GM10847 (cell line): ENCODE results near the gene FCAMR.

Experiments
- POLR2A ChIP-seq: IDR thresholded peaks from 2 replicates; pipeline ENCODE4 v1.6.1; 2011; ENCODE audit not compliant: insufficient read length; ENCODE audit errors: extremely low read depth

FCAMR gene

DNA sequence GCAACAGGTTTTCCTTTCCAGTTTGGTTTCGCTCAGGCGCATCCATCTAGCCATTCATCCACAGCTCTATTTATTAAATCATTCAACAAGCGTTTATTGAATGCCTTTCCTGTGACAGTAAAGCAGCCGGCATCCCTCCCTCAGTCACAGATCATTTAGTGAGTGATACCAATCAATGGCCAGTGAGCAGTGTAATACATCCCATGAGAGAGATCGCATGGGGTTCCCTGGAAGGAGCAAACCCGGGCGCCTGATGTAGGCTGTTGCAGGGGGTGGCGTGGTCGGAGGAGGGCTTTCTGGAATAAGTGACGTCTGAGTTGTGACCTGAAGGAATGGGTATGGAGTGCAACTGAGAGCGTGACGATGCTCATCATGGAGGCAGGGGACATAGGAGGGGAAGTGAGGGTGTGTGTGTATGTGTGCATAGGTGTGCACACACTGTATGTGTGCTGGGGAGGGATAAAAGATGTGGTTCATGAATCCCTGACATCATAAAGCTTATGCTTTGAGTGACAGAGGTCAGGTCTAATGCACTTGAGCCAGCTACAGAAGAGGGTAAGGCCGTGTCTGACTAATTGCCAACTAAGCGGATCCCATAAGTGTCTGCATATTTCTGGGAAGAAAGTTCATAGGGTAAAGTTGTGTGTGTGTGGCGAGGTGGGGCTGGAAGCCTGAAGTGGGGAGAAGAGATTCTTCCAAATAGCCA is 55.1 kb downstream of the FCAMR start:
- no peak for TF ChIP-seq POLR2A

DNA sequence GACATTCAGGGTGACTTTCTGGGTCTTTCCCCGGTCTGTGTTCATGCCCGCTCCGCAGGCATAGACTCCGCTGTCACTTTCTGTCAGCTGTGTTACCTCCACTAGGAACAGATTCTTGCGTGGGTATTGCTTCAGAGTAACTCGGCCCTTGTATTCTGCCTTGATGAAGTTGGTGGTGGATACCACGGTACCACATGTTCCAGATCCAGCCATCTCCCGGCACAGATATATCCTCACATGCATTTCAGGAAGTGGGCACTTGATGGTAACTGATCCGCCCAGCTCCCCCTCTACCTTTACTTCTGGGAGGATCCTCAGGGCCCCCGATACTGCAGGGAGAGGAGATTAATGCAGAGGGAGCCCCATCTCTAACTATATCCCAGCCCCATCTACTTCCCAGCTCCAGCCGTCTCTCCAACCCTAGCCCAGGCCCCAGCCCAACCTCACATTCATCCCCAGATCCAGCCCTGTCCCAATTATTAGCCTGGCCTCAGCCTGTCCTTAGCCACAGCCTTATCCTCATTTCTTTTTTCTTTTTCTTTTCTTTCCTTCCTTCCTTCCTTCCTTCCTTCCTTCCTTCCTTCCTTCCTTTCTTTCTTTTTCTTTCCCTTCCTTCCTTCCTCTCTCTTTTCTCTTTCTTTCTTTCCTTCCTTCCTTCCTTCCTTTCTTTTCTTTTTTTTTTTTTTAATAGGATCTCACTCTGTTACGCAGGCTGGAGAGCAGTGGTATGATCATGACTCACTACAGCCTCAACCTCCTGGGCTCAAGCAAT is 56.3 kb downstream of the FCAMR start:
- TF ChIP-seq POLR2A = no peak

DNA sequence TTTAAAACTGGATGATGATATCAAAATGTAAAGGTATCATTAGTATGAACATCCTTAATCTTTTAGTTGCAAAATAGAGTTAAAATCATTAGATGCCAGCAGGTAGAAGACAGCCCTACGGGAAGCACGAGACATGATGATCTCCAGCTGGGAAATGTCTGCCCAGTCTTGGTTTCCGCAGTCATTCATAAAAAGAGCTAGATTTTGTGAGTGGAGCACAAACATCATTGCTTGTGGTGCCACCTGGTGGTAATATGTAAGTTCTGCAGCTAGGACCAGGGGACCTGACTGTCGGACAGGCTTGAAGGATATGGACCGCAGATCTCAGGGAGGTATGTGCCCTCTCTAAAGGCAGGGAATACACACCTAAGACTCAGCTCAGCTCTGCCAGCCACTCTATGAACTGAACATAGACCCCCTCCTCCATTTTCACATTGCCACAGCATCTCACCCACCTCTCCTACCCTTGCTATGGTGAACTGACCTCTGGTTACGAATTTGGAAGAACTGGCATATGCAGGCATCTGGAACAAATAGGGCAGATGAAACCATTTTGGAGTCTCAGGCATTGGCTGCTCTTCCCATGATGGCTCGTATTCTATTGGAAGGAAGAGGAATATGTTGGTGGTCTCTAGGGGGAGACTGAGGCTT is 57.7 kb downstream of the FCAMR start:
- no peak for TF ChIP-seq POLR2A

DNA sequence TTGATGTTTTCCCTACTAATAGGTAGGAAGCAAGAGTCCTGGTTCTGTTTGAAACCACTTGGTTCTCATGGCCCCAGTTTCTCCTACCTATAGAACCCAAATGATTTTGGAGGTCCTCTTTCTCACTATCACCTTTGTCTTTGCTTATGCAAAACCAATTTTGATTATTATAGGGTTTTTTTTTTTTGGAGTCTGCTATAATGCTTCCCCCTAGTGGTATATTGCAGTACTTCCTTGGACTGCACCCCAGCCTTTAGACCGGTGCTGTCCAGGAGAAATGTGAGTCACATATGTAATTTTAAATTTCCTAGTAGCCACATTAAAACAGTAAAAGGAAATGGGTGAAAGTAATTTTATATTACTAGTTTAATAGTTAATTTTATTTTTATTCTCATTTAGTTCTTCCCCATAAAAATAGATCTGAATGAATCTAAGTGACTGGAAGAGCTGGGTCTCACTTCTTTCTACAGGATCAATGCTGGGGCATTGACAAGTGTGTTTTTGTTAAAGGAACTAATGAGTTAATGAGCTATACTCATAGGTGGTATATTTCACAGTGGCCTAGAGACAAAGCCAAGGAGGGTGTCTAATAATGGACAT is 59.1 kb downstream of the FCAMR start:
- TF ChIP-seq POLR2A = no peak

DNA sequence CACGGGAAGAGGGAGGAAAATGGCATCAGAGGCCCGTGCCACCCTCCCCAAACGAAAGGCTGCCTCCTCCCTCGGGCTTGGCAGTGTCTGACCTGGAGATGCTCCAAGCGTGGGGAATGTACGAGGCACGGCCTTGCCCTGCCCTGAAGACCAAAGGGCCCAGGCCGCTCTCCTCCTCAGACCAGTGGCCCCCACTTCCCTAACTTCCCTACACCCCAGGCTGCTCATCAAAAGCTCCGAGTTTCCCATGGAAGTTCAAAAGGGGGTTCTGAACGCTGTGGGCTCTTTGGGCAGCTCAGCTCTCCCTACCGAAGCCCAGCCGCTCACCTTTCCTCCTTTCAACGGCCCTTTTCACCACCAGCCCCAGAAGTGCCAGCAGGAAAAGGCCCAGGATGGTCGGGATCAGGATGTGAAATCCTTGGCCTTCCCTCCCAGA is 60.4 kb downstream of the FCAMR start:
- no peak for TF ChIP-seq POLR2A

DNA sequence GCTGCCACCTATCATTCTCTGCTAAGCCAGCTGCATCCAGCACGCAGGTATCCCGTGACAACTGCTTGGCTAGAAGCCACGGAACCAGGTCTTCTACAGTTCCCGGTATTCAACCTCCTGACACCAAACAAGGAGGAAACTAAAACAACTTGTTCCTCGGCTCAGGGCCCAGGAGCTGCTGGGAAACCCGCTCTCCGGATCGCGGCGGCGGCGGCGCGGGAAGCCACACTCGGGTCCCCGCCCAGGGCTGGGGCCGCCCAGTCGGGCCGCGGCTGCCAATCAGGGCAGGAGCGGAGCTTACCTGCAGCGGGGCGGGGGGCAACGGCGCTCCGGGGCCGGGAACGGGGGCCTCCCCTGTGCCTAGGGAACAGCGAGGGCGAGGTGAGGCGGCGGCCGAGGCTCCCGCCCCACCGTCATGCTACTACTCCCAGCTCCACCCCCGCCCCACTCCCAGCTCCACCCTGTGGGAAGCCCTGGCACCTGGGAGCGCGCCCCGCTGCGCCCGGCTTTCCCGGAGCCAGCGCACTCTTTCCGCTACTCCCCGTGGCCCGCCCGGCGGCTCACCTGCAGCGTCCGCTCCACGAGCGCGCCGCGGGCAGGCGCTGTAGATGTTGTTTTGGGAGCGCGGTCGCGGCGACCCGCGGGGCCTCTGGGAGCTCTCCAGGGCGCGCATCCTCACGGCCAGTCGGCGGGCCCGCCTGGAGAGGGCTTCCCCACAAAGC is 60.9 kb downstream of the FCAMR start:
- no peak for TF ChIP-seq POLR2A

DNA sequence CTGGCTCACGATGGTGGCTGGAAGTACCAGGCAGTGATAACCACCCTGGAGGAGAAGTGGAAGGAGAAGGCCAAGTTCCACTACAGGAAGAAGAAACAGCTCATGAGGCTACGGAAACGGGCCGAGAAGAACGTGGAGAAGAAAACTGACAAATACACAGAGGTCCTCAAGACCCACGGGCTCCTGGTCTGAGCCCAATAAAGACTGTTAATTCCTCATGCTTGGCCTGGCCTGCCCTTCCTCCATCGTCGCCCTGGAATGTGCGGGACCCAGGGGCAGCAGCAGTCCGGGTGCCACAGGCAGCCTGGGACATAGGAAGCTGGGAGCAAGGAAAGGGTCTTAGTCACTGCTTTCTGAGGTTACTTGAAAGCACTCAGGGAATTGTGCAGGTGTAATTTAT is 62.2 kb downstream of the FCAMR start:
- TF ChIP-seq POLR2A = no peak
